HepG2 (cell line): ENCODE results near the gene RAD51. TPM values are rescaled to one million over a fixed set of nuclear protein-coding genes. Genes with fewer than 3 reads are reported as not detected.

Experiments used
- BATF2 ChIP-seq: sonication (generic); formaldehyde crosslinking; IDR thresholded peaks from 2 replicates; pipeline ENCODE4 v1.8.0; 2022; ENCODE audit warnings: mild to moderate bottlenecking, missing genetic modification reagents, moderate library complexity
- DNMT1 ChIP-seq: sonication (generic); formaldehyde crosslinking; IDR thresholded peaks from 2 replicates; pipeline ENCODE4 v1.5.1; 2020; ENCODE audit warnings: mild to moderate bottlenecking, missing genetic modification reagents
- FOXO1 ChIP-seq: sonication (generic); formaldehyde crosslinking; IDR thresholded peaks from 2 replicates; pipeline ENCODE4 v1.4.0; 2020; ENCODE audit warnings: missing genetic modification reagents
- IRF2 ChIP-seq: IDR thresholded peaks from 2 replicates; pipeline ENCODE4 v1.6.1; 2018; ENCODE audit warnings: missing genetic modification reagents, missing compliant biosample characterization
- KIAA2018 ChIP-seq: sonication (generic); formaldehyde crosslinking; IDR thresholded peaks from 2 replicates; pipeline ENCODE4 v1.5.0; 2020; ENCODE audit warnings: mild to moderate bottlenecking, missing genetic modification reagents, borderline replicate concordance
- MAZ ChIP-seq, 2 experiments: sonication (generic) in 1 of 2; formaldehyde crosslinking in 1 of 2; IDR thresholded peaks; 2 replicates each; pipeline versions ENCODE4 v1.5.0 to v1.6.1; 2012 to 2020; ENCODE audit warnings: low read depth in 2 of 2, mild to moderate bottlenecking in 2 of 2, borderline replicate concordance in 1 of 2, improper control_type of control experiment in 1 of 2, low read length in 1 of 2, missing genetic modification reagents in 1 of 2, moderate library complexity in 1 of 2
- NONO ChIP-seq, 2 experiments: fragments of 450-650 bp in 1 of 2; sonication (generic) in 1 of 2; formaldehyde crosslinking in 1 of 2; IDR thresholded peaks in 1 of 2; conservative IDR thresholded peaks in 1 of 2; 2 replicates each; pipeline versions ENCODE4 v1.6.1 to v1.8.0; 2017 to 2022; ENCODE audit warnings: mild to moderate bottlenecking in 1 of 2, missing genetic modification reagents in 1 of 2, moderate library complexity in 1 of 2
- PCBP1 ChIP-seq: fragments of 200-400 bp; formaldehyde crosslinking; IDR thresholded peaks from 2 replicates; pipeline ENCODE4 v1.6.1; 2017; ENCODE audit warnings: mild to moderate bottlenecking, low read depth, low read length, borderline replicate concordance
- RBFOX2 ChIP-seq: fragments of 200-400 bp; formaldehyde crosslinking; IDR thresholded peaks from 2 replicates; pipeline ENCODE4 v1.6.1; 2017; ENCODE audit warnings: low read depth, mild to moderate bottlenecking, low read length
- RFX5 ChIP-seq: IDR thresholded peaks from 2 replicates; pipeline ENCODE4 v1.6.1; 2011; ENCODE audit warnings: low read depth, low read length, improper control_type of control experiment
- ZNF773 ChIP-seq: sonication (generic); formaldehyde crosslinking; IDR thresholded peaks from 2 replicates; pipeline ENCODE4 v1.4.0; 2020; ENCODE audit warnings: missing genetic modification reagents, borderline replicate concordance
- ZNF879 ChIP-seq: sonication (generic); formaldehyde crosslinking; IDR thresholded peaks from 2 replicates; pipeline ENCODE4 v1.8.1; 2023; ENCODE audit warnings: missing genetic modification reagents
- polyA plus RNA-seq, 8 experiments: library from polyadenylated mRNA; depleted of rRNA in 3 of 8; stranded (reverse) in 7 of 8; unstranded in 1 of 8; fragments of >200 nt; fragmentation: Illumina TruSeq in 4 of 8; extraction: Trizol in 4 of 8; gene quantifications; 2 replicates each; pipeline versions ENCODE4 v1.2.1 to v1.2.3, GENCODE V29; 2011 to 2016; ENCODE audit warnings: low read depth in 4 of 8, missing spikeins in 1 of 8, mixed read lengths in 1 of 8; ENCODE audit not compliant: insufficient read depth in 1 of 8
- total RNA-seq, 5 experiments: library from RNA; depleted of rRNA; stranded (reverse); fragments of >200 nt; fragmentation: Illumina TruSeq; extraction: Trizol; gene quantifications; 2 replicates each; pipeline ENCODE4 v1.2.3, GENCODE V29; 2016; ENCODE audit warnings: low read depth in 1 of 5

The RAD51 gene
- total and polyA plus RNA-seq, 2 of the 13 experiments (the other 11 are each of a cell fraction or from before 2014, with no cell fraction given), result 8.5 to 12.8 TPM

DNA sequence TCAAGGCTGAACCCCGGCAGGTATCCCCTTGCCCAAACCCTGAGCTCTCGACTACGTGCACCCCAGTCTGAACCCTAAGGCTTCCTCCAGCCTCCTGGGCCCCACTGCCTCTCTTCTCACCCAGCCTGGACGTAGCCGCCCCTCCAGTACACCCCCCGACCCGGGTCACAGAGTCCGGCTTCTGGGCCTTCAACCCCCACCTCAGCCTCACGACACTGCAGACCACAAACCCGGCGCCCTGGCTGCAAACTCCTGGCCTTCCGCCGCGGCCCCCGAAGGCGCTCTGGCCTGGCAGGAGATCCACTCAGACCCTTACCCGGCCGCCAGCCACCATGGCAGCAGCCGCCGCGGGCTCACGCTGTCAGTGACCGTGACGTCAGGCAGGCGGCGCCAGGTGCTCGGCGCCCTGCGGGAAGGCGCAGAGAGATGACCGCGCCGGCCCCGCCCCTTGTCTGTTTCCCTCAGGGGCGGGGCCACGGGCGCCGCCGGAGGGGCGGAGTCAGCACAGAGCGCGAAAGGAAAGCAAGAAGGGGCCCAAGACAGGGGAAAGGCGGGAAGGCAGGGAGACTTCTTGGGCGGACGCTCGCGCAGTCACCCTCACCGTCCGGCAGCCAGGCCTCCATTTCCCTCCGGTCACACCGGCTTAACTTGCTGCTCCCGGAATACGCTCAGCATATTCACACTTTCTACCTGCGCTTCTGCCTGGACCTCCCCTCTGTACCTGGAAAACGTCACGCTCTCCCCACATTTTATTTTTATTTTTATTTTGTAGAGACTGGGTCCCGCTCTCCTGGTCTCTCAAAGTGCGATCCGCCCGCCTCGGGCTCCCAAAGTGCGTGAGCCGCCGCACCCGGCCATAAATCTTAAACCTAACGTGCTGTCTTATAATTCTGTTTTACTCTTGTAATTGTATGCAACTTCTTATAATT, 60.2 kb downstream of the RAD51 start, which contains the start of gene RMDN3 (continued):
- TF ChIP-seq PCBP1, result no peak
- no peak for TF ChIP-seq ZNF879 (CRISPR knock-in tag)
- no peak for TF ChIP-seq BATF2 (CRISPR knock-in tag)
- TF ChIP-seq IRF2 (CRISPR knock-in tag), result peak; percentile 69; the same call in 1 of the 2 replicates
- TF ChIP-seq RBFOX2, result peak; percentile 88
- TF ChIP-seq MAZ (IDR thresholded peaks at IDR 0.05; ENCODE audit: borderline replicate concordance, low read depth, low read length), result peak; percentile 78; the same call in 1 of the 2 replicates
- TF ChIP-seq MAZ (CRISPR knock-in tag; IDR thresholded peaks at IDR 0.05; ENCODE audit: low read depth), result no peak
- peak; percentile 38; the same call in 1 of the 2 replicates for TF ChIP-seq FOXO1
- no peak for TF ChIP-seq KIAA2018 (CRISPR knock-in tag)
- TF ChIP-seq RFX5, result peak; percentile 69; the same call in 1 of the 2 replicates
- no peak for TF ChIP-seq ZNF773 (CRISPR knock-in tag)
- peak; percentile 46; the same call in 1 of the 2 replicates for TF ChIP-seq DNMT1 (CRISPR knock-in tag)
- no peak for TF ChIP-seq NONO (IDR thresholded peaks at IDR 0.05)
- peak; percentile 80; the same call in 1 of the 2 replicates for TF ChIP-seq NONO (CRISPR knock-in tag; conservative IDR thresholded peaks at IDR 0.05)
